Islet of Langerhans (tissue), 1 donor: ENCODE results near the gene DNAAF8.
"Not testable (repeated sequence)": the region's sequence is repeated elsewhere in the genome, so short reads cannot be mapped to it uniquely, and the experiment has no call there.

Experiments used
- FAIRE-seq: peaks from one replicate; lab custom pipeline; 2011; peaks lifted over from hg19 to GRCh38; lab: Jason Lieb, UNC

The DNAAF8 gene

DNA sequence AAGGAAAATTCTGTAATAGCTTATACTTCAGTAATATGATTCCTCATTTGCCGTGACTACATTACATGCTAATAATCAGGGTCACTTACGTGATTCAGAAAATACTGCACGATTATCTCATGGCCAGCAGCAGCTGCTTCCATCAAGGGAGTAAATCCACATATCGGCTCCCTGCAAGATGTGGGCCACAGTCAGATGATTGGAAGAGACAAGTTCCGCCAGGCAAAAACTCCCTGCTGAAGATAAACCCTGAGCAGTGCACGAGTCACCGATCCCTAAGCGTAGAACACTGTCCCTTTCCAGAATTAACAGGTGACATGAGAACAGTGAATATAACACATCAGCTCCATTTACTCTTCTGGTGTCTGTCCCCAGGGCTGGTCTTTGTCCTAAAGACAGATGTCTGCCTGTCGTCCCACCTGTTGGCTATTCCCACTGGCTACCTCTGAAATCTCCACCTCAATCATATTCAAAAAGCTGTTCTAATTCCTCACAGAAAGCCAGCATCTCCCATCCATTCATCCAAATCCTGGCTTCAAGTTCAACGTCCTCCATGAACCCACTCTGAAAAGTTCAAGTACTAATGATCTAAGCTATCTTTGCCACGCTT is 9.6 kb upstream of the DNAAF8 start:
- no peak for FAIRE-seq

DNA sequence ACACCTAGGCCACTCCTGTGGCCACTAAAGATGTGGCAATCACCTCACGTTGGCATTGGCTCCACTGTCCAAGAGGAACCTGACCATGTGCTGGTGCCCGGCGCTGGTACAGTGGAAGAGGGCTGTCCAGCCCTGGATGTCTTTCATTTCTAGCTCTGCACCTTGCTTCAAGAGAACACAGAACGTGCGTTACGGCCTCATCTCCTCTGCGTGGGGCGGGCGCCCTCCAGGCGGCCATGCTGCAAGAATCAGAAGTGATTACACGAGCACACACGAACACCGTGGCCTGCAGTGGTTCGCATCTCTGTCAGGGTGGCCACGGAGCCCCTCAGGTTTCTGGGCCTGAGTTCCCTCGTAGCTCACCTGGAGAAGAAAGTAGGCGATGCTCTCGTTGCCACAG is 7.7 kb upstream of the DNAAF8 start:
- no peak for FAIRE-seq

DNA sequence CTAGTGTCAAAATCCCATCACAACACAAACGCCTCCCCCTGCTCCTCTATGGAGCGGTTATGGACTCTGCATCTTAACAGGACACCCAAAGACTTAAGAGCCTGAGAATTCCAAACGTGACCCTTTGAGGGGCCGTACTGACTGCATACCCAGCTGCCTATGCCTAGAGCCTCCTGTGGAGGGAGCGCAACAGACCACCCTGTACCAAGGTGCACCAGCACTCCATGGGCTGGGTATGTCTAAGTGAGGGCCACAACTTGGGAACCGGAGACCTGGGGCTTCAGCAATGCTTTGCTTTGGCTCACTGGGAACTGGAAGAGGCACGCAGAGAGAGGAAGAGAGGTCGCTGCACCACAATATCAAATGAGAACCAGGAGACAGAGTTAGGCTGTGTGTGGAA is 5.7 kb upstream of the DNAAF8 start:
- FAIRE-seq = no peak

DNA sequence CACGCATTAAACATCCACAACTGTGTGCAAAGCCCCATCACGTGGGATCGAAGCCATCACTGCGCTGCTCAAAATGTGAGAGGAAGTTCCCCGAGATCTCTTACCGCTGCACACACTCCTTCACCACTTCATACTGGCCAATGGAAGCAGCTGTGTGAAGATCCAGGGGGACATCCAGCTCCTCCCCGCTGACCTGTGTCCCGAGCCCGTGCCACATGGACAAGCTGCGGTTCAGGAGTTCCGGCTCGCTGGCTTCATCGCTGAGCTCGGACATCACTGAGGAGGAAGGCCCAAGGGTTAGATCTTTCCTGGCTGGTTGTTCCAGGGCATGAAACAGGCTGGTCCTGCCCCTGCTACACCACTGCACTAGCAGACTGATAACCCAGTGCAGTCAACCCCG is 4.5 kb upstream of the DNAAF8 start:
- no peak for FAIRE-seq

DNA sequence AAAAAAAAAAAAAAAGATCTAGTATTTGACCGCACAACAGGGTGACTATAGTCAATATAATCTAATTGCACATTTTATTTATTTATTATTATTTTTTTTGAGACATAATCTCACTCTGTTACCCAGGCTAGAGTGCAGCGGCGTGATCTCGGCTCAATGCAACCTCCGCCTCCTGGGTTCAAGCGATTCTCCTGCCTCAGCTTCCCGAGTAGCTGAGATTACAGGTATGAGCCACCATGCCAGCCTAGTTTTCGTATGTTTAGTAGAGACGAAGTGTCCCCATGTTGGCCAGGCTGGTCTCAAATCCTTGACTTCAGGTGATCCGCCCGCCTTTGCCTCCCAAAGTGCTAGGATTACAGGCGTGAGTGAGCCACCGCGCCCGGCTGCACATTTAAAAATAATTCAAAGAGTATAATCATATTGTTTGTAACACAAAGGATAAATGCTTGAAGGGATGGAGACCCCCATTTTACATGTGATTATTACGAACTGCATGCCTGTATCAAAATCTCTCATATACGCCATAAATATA is 1.1 kb upstream of the DNAAF8 start:
- no peak for FAIRE-seq

DNA sequence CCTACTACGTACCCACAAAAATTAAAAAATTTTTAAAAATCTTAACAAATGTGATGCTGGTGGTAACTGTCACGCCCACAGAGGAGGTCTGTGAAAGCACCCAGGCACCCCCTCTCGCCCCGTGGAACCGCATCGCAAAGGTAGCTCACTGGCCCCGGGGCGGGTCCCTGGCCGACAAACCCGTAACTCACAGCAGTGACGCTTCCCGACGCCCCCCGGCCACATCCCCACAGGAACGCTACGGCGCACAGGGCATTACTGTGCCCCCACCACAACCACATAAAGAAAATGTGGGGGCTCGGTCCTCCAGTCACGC is 632 bp upstream of the DNAAF8 start:
- no peak for FAIRE-seq

DNA sequence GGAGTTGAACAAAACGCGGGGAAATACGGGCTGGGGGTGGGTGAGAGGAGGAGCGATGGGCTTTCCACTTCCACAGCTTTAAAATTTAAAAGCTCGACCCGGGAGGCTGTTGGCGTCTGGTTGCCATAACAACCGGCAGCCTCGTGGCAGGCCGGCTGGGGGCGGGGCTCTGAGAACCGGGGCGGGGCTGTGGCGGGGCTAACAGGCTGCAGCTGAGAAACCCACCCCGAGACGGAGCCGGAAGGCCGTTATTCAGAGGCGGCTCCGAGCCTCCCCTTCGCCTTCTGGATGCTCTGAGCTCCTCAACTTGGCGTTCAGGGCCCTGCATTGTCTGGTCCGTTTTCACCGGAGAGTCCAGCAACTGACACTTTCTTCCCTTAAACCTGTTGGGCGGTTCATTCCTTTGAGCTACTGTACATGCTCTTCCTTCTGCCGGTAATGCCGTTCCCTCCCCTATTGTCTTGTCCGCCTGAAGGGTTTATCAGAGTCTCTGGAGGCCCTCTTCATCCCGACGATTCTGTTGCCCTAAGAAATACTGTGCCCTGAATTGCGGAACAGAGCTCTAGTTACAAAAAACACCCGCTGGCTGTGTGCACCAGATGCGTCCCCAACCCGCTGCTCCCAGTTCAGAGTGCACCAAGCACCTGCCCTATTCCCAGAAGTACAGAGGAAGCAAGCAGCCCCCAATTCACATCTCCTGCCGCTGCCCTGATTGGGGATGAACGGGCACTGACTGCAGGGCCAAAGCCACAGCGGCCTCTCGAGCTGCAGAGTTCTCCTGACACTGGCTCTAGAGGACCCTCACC is 596 bp downstream of the DNAAF8 start:
- no peak for FAIRE-seq

DNA sequence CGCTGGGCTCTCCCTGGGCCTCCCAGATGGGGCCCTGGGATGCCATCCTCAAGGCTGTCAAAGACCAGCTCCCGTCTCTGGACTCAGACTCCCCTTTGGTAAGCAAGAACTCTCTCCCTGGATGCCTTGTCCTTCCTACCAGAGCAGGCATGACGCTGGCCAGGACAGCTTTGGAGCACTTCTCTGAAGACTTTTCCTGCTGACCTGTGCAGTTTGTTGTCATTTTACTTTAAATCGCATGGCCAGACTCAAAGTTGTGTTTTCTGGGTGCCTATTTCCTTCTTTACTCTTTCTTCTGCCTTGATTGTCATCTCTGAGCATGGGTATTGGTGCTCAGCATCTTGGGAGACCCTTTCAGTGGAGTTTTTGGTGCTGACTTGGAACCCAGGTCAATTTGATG is 2.2 kb downstream of the DNAAF8 start:
- no peak for FAIRE-seq

DNA sequence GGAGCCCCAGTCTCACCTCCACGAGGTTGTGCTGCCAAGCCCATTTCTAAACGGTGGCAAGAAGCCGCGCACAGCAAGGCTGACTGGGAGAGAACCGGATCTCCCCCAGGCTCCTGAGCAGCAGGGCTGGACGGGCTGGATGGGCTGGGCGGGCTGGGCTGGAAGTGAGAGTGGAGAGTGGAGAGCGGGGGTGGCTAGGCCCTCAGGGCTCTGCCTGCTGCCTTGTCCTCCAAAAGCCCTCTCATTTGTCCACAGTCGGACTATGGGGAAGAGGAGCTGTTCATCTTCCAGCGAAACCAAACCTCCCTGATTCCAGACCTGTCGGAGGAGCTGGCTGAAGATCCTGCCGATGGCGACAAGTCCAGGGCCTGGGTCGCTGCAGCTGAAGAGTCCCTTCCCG is 3.2 kb downstream of the DNAAF8 start:
- FAIRE-seq = no peak

DNA sequence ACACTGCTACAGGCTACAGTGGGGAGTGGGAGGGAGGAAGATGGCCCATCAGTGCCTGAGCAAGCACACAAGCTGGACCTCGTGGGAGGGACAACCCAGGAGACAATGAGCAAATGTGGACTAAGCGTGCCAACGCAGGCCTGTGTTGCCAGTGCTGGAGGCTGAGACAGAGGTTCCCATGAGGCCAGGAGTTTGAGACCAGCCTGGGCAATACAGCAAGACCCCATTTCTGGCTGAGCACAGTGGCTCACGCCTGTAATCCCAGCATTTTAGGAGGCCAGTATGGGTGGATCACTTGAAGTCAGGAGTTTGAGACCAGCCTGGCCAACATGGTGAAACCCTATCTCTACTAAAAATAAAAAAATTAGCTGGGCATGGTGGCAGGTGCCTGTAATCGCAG is 4.0 kb downstream of the DNAAF8 start:
- FAIRE-seq = not testable (repeated sequence)

DNA sequence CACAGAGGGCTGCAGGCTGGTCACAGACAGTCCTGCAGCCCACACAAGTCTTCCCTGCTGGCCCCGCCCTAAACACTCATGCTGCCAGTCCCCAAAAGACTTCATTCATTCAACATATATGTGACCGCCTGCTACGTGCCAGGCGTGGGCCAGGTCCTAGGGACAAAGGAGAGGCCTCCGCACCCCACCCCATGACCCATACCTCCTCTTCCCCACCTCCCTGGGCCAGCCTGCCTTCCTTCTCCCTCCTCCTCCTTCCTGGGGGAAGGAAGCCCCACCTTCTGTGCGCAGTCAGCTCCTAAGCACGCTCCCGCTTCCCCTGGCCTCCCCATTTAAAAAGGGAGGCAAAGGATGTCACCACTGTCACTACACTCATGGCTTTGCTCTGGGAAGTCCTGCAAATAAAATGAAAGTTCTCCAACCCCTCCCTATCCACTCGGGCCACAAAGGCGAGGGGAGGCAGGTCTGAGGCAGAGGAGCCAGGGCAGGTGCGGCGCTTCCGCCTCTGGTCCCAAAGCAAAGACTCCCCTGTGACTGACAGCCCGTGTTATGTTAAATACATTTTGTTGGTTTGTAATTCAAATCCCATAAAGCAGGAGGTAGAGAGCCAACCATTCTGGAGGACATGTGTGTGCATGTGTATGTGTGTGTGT is 9.0 kb downstream of the DNAAF8 start:
- FAIRE-seq = no peak

DNA sequence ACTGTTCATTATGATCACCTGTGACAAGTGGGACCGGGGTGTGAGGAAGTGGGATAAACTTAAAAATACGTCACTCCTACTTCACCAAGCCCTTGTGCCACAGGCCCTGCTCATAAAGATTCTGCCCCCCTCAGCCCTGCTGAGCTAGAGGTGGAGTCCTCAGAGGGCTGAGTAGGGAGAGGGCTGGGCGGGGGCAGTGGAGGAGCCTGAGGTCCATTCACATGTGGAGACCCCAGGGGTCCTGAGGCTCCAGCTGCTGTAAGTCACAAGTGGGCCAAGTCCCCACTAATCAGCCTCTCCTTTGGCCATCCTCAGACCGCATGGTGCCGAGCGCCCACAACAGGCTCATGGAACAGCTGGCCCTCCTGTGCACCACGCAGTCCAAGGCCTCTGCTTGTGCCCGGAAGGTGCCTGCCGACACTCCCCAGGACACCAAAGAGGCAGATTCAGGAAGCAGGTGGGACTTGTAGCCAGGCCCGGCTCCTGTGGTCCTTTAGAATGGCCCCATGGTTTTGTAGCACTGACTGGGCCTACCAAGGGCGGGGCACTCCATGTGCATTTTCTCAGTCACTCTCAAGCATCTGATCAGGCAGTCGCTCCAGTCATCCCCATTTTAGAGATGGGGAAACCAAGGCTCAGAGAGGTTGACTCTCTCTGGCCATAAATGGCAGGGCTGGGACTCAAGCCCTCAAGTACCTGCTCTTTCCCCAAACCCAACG is 10.4 kb downstream of the DNAAF8 start:
- FAIRE-seq = no peak

DNA sequence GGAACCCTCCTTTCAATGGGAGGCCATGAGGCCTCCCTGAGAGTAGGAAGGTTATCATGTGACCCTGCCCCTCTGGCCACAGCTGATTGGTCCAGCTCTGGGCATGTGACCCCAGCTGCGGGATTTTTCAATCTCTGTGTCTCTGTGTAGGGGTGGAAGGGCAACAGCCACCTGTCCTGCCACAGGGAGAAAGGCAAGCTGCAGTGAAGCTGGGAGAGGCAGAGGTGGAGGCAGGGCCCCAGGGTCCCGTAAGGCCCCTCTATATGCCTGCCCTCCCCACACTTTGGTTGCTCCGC is 10.9 kb downstream of the DNAAF8 start:
- no peak for FAIRE-seq

DNA sequence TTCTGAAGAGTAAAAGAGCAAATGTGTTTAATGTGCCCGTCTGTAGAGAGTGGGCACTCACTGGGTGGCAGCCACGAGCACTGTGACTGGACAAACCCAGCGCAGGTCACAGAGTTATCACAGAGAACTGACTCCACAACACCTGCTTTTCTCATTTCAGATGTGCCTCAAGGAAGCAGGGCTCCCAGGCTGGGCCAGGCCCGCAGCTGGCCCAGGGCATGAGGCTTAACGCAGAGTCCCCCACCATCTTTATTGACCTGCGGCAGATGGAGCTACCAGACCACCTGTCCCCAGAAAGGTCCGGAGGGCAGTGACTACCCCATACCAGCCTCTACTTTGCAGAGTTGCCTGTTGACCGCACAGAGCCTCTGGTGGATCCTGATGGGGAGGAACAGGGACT is 11.9 kb downstream of the DNAAF8 start:
- FAIRE-seq = no peak

DNA sequence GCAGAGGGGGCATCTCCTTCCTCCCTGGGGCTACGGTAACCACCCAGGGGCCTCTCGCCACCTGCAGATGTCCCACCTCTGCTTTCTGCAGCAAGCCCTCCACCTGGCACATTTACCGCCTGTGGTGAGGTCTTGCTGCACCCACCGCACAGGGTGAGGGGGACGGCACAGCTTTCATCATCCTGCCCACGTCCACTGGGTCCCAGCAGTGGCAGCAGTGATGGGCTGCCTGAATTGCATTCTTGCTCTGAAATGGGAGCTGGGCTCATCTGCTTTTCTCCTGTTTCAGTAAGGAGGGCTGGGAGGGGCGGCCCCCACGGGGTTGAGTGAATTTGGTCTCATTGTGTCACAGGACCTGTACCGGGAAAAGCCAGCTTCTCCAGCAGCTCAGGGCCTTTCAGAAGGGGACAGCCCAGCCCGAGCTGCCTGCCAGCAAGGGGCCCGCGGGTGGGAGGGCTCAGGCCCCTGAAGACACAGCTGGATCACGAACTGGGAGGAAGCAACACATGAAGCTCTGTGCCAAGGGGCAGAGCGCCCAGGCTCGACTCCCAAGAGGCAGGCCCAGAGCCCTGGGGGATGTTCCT is 12.7 kb downstream of the DNAAF8 start:
- FAIRE-seq = no peak

DNA sequence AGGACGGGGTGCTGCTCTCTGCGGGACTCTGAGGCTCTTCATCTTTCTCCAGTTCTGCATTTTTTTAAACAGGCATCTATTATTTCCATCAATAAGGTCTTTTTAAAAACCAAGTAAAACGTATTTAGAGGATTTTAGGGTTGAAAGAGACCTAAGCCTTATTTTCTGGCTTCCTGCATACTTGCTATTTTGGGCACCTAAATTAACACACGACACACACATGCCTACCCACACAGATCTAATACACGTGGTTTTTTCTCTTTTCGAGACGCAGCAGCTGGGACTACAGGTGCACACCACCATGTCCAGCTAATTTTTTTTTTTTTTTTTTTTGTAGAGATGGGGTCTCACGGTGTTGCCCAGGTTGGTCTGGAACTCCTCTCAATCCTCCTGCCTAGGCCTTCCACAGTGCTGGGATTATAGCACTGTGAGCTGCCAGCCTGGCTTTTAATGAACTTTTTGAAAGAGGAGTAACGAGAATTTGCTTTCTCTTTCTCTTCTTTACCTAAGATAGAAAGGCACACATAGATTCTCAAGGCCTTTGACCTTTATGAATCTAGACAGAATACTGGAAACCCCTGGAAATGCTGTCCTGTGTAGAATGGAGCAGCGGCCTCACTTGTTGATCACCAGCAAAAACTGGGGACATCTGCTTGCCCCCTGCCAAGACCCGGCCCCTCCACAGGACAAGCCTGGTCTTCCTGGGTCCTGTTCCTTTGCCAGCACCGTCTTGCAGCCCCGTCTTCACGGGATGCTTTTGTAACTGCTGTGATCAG is 13.8 kb downstream of the DNAAF8 start:
- no peak for FAIRE-seq

DNA sequence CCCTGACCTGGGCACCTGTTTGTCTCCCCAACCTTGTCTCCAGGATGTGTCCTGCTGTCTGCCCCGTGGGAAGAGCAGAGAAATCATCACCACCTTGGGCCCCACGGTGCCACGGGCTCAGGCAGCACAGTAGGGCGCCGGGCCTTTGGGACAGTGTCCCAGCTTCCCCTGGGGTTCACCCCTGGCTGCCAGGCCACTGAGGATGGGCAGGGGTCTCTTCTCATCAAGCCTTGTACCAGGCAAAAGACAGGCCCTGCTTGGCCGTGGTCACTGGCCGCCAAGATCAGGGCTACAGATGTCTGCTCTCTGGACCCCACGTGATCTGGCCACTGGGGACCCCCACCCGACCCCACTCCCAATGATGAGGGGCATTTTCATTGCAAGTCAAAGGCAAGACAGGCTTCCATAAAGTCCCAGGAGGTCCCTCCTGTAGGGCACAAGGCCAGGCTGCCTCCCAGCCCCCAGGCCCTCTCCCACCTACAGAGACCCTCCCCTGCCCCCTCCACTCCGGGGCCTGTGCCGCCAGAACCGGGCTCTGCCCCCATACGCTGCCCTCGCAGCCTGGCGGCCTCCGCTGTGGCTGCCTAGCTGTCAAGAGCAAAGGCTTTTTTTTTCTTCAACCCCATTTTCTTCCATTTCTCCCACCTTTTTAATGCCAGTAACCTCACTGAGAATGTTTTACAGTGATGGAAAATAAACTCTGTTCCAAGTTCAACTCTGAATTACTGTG is 14.5 kb downstream of the DNAAF8 start:
- no peak for FAIRE-seq

DNA sequence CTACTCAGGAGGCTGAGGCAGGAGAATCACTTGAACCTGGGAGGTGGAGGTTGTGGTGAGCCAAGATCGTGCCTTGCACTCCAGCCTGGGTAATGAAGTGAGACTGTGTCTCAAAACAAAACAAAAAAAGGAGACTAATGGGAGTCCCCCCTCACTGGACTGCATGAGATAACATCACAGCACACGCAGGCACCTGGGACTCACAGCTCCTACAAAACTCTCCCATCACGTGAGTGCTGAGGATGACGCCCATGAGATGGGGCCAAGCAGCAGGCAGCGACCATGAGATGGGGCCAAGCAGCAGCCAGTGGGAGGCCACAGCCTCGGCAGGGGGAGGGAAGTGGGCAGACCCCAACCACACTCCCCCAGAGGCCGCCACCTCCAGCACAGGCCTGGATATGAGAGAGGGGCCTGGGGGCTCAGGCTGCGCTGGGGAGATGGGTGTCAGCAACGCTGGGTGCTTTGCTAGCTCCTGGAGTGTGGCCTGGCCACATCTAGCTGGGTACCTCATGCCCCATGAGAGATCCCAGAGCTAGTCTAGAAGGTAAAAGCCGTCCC is 15.4 kb downstream of the DNAAF8 start:
- no peak for FAIRE-seq

DNA sequence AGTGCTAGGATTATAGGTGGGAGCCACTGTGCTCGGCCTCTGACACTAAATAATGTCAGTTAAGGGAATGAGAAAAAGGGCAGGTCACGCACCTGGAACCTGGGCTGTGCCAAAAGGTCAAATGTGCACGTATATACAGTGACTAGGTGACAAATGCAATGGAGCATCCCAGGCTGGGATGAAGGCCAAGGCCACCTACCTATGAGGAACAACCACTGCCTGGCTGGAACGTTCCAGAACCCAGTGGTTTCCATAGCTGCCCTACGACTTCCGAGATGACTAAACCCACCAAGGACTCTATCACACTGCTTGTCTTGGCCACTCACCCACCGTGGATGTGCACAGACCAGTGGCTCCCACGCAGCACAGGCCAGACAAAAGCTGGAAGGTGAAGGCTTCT is 16.6 kb downstream of the DNAAF8 start:
- FAIRE-seq = no peak

DNA sequence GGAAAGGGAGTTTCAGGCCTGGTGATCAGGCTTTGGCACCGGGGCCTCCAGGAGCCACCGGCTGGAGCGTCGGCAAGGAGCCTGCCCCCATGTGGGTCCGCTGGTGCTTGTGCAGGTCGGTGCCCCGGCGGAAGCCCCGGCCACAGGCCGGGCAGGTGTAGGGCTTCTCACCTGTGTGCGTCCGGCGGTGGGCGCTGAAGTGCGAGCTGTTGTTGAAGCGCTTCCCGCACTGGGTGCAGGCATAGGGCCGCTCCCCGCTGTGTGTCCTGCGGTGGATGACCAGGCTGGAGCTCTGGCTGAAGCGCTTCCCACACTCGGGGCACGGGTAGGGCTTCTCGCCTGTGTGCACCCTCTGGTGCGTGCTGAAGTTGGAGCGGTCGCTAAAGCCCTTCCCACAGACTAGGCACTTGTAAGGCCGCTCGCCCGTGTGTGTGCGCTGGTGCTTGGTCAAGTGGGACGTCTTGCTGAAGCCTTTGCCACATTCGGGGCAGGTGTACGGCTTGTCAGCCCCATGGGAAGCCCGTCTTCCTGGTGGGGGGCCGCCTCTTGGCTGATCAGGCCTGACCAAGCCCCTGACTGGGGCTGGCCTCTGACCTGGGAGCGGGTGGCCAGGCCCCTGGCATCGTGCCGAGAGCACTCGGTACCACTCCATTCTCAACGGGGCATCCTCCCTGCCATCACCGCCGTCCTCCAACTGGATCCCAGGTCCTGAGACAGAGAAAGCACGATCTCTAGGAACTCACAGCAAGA is 18.2 kb downstream of the DNAAF8 start:
- FAIRE-seq = no peak
